OCI-LY3 (cell line): ENCODE measurements around the gene RAB11B.

Experiments
- H2AFZ ChIP-seq: fragments of 200-600, 300-600 bp; shearing (Covaris generic); 2 replicates; pipeline ENCODE4 v1.6.0; 2014; ENCODE audit warnings: antibody characterized with exemption, low read depth, low read length
- H3K27ac ChIP-seq: fragments of 200-600, 300-600 bp; sonication (generic); 2 replicates; pipeline ENCODE4 v1.5.1; 2014; ENCODE audit warnings: mild to moderate bottlenecking, low read length, moderate library complexity, mixed read lengths
- H3K27me3 ChIP-seq: fragments of 200-600, 300-600 bp; sonication (generic); 2 replicates; pipeline ENCODE4 v1.6.1; 2014; ENCODE audit warnings: low read depth, low read length, mixed read lengths
- H3K36me3 ChIP-seq: fragments of 200-600, 300-600 bp; sonication (generic); replicated peaks from 2 replicates; pipeline ENCODE3; 2014; ENCODE audit warnings: low read depth, low read length, mixed read lengths
- H3K4me1 ChIP-seq: fragments of 300-600, 200-600 bp; sonication (generic); 2 replicates; pipeline ENCODE4 v1.6.1; 2014; ENCODE audit warnings: low read length, mixed read lengths
- H3K4me2 ChIP-seq: fragments of 200-600, 300-600 bp; sonication (generic); 2 replicates; pipeline ENCODE4 v1.6.1; 2014; ENCODE audit warnings: low read length, mixed read lengths
- H3K4me3 ChIP-seq: fragments of 300-600, 200-600 bp; sonication (generic); 2 replicates; pipeline ENCODE4 v1.5.1; 2014; ENCODE audit warnings: antibody characterized with exemption, mild to moderate bottlenecking, low read length, moderate library complexity
- H3K79me2 ChIP-seq: fragments of 300-600, 200-600 bp; shearing (Covaris generic); 2 replicates; pipeline ENCODE4 v1.6.1; 2014; ENCODE audit warnings: mild to moderate bottlenecking, low read length, mixed read lengths
- H3K9ac ChIP-seq: fragments of 300-600, 200-600 bp; shearing (Covaris generic); 2 replicates; pipeline ENCODE4 v1.6.0; 2014; ENCODE audit warnings: mild to moderate bottlenecking, low read length, moderate library complexity
- H3K9me3 ChIP-seq: fragments of 200-600, 300-600 bp; shearing (Covaris generic); 2 replicates; pipeline ENCODE4 v1.6.1; 2014; ENCODE audit warnings: low read length, mixed read lengths; ENCODE audit not compliant: insufficient read depth
- H4K20me1 ChIP-seq: fragments of 200-600, 300-600 bp; sonication (generic); 2 replicates; pipeline ENCODE4 v1.6.1; 2016; ENCODE audit warnings: low read length, mixed read lengths; ENCODE audit not compliant: insufficient read depth
- EZH2phosphoT487 ChIP-seq: fragments of 200-600 bp; shearing (Covaris generic); IDR thresholded peaks from 2 replicates; pipeline ENCODE4 v1.6.1; 2018; ENCODE audit warnings: antibody characterized with exemption, mixed run types, low read depth
- TF ChIP-seq, protein P1 (sequence below): fragments of 200-600, 300-600 bp; sonication (generic); IDR thresholded peaks from 2 replicates; pipeline ENCODE4 v1.5.1; 2014; ENCODE audit warnings: antibody characterized with exemption, low read length, low read depth

Gene RAB11B

DNA sequence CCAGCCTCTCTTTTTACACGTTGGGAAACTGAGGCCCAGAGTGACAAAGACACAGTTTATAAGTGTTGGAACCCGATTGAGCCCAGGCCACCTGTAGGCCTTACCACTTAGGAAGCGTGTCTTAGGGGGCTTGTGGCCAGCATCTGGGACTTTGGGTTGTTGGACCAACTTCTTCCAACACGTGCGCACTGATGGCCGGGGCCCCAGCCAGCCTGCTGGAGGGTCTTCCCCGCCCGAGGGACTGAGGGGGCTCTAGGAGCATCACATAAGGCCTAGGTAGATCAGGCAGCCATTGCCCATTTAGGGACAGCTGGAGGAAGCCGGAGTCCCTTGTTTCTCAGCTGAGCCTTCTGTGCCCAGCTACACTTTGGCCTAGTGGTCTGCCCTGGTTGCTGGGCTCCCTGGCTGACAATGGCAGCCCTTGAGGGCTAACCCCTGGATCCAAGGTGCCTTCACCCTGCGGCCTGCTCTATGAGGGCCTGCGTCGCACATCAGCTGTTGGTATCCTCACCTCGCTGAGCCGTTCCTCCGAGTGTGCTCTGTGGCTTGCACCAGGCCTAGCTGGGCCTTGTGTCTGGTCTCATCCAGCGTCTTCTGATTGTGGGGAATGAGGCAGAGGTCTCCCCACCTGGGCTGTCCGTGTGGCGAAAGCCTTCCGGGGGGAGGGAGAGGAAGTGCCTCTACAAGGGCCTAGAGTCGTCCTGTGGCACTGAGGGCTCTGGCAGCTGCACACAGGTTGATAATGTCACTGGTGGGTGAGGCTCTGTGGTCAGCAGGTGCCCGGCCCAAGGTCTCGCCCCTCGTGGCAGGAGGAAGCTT lies 1.2 kb downstream of the RAB11B start:
- peaks cover 5% of the 10 kb centered on the region for H3K4me1 ChIP-seq

DNA sequence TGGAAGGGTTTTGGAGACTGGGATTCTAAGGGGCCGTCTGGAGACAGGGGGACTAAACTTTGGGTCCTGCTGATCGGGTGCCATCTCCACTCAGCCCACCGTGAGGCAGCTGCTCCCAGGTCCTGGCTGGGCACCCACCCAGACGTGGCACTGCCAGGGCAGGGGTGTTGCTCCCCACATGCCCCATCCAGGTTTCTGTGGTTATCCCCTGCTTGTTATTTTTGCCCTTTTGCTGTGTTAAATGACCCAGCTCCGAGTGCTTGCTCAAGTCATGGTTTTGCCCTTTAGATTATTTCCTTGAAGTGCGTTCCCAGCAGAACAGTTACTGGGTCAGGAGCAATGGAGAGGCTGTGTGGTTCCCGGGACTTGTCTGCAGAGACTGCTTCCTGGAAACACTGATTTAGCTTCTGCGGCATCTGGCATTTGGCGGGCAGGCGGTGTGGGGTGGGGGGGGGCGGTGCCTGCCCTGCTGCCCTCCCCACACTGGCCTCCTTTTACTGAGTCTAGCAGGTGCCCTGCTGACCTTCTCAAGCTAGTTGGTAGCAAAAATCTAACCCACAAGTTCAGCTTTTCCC lies 1.9 kb downstream of the RAB11B start:
- Histone ChIP-seq H3K36me3 (no peaks in the 10 kb centered on the region), H2AFZ (no peak overlapping the region), H3K27me3 (no peaks in the 10 kb centered on the region), H3K4me2 (no peak overlapping the region), H3K4me1 (peaks cover 5% of the 10 kb centered on the region), H3K9ac (no peak overlapping the region), H3K27ac (no peak overlapping the region), H3K4me3 (no peak overlapping the region), H4K20me1 (peaks cover 49% of the 10 kb centered on the region), H3K9me3 (no peaks in the 10 kb centered on the region), H3K79me2 (peaks cover 57% of the 10 kb centered on the region)
- TF ChIP-seq, protein P1, sequence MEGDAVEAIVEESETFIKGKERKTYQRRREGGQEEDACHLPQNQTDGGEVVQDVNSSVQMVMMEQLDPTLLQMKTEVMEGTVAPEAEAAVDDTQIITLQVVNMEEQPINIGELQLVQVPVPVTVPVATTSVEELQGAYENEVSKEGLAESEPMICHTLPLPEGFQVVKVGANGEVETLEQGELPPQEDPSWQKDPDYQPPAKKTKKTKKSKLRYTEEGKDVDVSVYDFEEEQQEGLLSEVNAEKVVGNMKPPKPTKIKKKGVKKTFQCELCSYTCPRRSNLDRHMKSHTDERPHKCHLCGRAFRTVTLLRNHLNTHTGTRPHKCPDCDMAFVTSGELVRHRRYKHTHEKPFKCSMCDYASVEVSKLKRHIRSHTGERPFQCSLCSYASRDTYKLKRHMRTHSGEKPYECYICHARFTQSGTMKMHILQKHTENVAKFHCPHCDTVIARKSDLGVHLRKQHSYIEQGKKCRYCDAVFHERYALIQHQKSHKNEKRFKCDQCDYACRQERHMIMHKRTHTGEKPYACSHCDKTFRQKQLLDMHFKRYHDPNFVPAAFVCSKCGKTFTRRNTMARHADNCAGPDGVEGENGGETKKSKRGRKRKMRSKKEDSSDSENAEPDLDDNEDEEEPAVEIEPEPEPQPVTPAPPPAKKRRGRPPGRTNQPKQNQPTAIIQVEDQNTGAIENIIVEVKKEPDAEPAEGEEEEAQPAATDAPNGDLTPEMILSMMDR = no peak
- no peak for TF ChIP-seq EZH2phosphoT487

More for the DNA sequence above, 1.2 kb downstream of the RAB11B start:
- no peaks in the 10 kb centered on the region for H3K27me3 ChIP-seq
- H4K20me1 ChIP-seq = peaks cover 44% of the 10 kb centered on the region
- H3K9ac ChIP-seq = no peak overlapping the region
- peak overlapping the region; percentile 63 for H3K4me2 ChIP-seq
- peak overlapping the region; percentile 85 for H3K4me3 ChIP-seq
- no peaks in the 10 kb centered on the region for H3K9me3 ChIP-seq
- TF ChIP-seq EZH2phosphoT487 = no peak
- TF ChIP-seq, protein P1 = no peak
- no peak overlapping the region for H2AFZ ChIP-seq
- peaks cover 52% of the 10 kb centered on the region for H3K79me2 ChIP-seq
- H3K27ac ChIP-seq = 0 out of 2 replicates have a peak overlapping the region, but pooled peaks have one; percentile 3
- no peaks in the 10 kb centered on the region for H3K36me3 ChIP-seq

DNA sequence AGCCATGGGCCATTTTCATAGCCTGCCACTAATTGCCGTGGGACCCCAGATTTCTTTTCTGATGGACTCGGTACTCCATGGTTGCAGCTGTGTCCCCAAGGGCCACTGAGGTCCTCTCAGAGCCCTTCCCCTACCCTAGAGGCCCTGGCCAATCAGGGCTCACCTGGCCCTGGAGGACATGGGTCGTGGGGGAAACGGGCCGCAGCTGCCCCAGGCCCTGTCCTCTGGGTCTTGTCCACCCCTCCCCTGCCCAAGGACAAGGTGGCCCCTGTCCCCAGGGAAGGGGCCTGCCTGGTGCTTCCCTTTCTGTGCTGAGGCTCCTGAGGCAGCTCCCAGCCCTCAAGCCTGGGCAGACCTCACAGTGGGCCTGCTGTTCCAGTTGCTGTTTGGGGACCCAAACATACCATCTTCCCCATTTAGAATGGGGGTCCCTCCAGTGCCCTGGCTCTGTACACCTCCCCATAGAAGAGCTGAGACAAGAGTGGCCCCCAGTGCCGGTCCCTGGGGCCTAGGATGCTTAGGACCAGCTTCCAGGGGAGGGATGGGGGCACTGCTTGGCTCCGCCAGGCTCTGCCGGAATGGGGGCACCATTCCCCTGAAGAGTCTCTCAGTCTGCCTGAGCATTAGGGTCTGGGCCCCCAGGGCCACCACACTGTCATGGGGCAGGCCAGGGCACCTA lies 3.2 kb downstream of the RAB11B start:
- no peak for TF ChIP-seq EZH2phosphoT487
- Histone ChIP-seq H2AFZ (no peak overlapping the region), H4K20me1 (peaks cover 62% of the 10 kb centered on the region), H3K27me3 (no peaks in the 10 kb centered on the region), H3K4me1 (peaks cover 5% of the 10 kb centered on the region), H3K4me2 (no peak overlapping the region), H3K36me3 (no peaks in the 10 kb centered on the region), H3K4me3 (no peak overlapping the region), H3K9me3 (no peaks in the 10 kb centered on the region), H3K27ac (no peak overlapping the region), H3K9ac (no peak overlapping the region), H3K79me2 (peaks cover 69% of the 10 kb centered on the region)

DNA sequence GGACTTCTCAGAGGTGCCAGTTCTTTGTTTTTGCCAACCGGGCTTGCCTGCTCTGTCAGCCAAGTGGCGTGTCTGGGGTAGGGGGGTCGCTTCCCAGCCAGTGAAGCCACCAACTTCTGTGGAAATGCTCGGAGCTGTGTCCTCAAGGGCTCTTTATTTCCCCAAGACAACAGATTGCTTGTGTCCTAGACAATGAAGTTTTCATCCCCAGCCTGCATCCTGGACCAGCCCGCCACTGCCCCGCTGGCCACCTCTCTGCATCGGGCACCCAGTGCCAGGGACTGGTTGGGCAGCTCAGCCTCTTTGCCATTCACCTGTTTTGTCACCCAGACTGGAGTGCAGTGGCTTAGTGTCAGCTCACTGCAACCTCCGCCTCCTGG lies 3.7 kb downstream of the RAB11B start:
- H2AFZ ChIP-seq = no peak overlapping the region
- no peaks in the 10 kb centered on the region for H3K36me3 ChIP-seq
- no peak overlapping the region for H3K9ac ChIP-seq
- no peaks in the 10 kb centered on the region for H3K27me3 ChIP-seq
- H3K4me2 ChIP-seq = no peak overlapping the region
- H3K27ac ChIP-seq = no peak overlapping the region
- TF ChIP-seq EZH2phosphoT487 = no peak
- TF ChIP-seq, protein P1 = no peak
- peaks cover 5% of the 10 kb centered on the region for H3K4me1 ChIP-seq
- H3K79me2 ChIP-seq = peaks cover 69% of the 10 kb centered on the region
- peaks cover 64% of the 10 kb centered on the region for H4K20me1 ChIP-seq
- H3K9me3 ChIP-seq = no peaks in the 10 kb centered on the region
- no peak overlapping the region for H3K4me3 ChIP-seq
